Mesodermal cell (in vitro differentiated cells): ENCODE data around the gene LRRC3.
"Not testable (repeated sequence)": the region's sequence is repeated elsewhere in the genome, so short reads cannot be mapped to it uniquely, and the experiment has no call there.

Experiments used
- H3K27ac ChIP-seq: 2 replicates; pipeline ENCODE4 v1.7.0; 2013; ENCODE audit warnings: mild to moderate bottlenecking, low read depth, low read length, moderate library complexity; ENCODE audit not compliant: severe bottlenecking
- H3K36me3 ChIP-seq: 2 replicates; pipeline ENCODE4 v1.7.1; 2013; ENCODE audit warnings: mild to moderate bottlenecking, low read length, moderate library complexity; ENCODE audit not compliant: control insufficient read depth, insufficient read depth
- H3K4me1 ChIP-seq: one replicate; pipeline ENCODE4 v1.7.1; 2013; ENCODE audit warnings: mild to moderate bottlenecking, low read length; ENCODE audit not compliant: insufficient read depth, control insufficient read depth, poor library complexity, severe bottlenecking
- H3K4me3 ChIP-seq: 2 replicates; pipeline ENCODE4 v1.7.0; 2013; ENCODE audit warnings: low read length, control low read depth, mild to moderate bottlenecking; ENCODE audit not compliant: insufficient read depth, poor library complexity, severe bottlenecking; ENCODE audit errors: extremely low read depth
- H3K9me3 ChIP-seq: 2 replicates; pipeline ENCODE4 v1.7.1; 2013; ENCODE audit warnings: mild to moderate bottlenecking, low read length, moderate library complexity; ENCODE audit not compliant: control insufficient read depth
- WGBS, 2 experiments: methylation state at CpG; one replicate each; pipeline ENCODE4 v1.1.5; 2013; ENCODE audit warnings: missing lambda C conversion rate in 2 of 2; ENCODE audit not compliant: insufficient coverage in 2 of 2; 5-methylcytosine and 5-hydroxymethylcytosine counted together

LRRC3 gene

DNA sequence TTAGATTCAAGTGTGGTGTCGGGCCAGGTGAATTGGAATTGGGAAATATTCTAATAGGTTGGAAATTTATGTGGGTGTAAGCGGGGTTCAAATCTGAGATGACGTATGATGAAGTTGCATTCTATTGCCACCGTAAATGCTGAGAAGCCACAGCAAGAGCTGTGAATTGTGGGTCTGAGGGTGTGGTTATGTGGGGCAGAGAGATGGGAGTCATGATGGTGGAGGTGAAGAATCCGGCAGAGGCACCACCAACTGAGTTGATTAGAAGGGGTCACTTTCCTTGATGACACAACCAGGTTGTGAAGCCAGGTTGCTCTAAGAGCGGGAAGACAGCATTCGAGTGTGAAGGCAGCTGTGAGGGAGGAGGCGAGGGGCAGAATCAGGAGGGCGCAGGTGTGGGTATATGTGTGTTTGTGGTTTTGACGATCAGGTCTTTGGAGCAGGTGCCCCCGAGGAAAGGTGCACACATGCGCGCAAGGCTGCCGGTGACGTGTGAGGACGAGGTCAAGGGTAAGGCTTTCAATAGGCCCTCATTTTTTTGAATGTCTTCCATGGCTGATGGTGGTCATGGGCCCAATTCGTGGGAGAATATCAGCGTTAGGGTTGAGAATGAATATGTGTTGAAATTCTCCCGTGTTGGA, 18.7 kb downstream of the LRRC3 start:
- Histone ChIP-seq H3K4me3 (no peak overlapping the region), H3K4me1 (no peaks in the 10 kb centered on the region), H3K36me3 (no peaks in the 10 kb centered on the region), H3K9me3 (no peaks in the 10 kb centered on the region), H3K27ac (no peak overlapping the region)
- WGBS, 2 experiments = 92 to 94% methylated on average over 18 of the region's 19 CpGs

DNA sequence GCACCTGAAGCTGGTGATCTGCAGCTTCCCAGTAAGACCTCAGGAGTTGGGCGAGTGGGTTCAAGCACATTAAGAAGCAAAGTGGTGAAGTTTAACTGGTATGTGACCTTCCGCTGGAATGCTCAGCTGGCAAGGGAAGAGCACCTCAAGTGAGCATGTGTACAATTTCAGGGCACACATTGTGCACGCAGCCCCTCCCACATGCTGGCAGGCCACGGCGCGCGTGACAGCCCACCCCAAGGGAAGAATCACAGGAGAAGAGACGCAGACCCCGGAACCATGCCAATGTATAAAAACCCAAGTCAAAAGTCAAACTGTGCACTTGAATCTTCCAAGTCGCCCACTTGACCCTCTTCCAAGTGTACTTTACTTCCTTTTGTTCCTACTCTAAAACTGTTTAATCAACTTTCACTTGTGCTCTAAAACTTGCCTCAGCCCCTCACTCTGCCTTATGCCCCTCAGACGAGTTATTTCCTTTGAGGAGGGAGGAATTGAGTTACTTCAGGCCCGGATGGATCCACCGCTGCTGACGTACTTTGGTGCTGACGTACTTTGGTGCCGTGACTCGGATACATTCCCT, 20.0 kb downstream of the LRRC3 start:
- 90 to 93% methylated on average over 16 of the region's 17 CpGs for WGBS, 2 experiments
- no peaks in the 10 kb centered on the region for H3K36me3 ChIP-seq
- no peak overlapping the region for H3K27ac ChIP-seq
- no peaks in the 10 kb centered on the region for H3K4me1 ChIP-seq
- no peaks in the 10 kb centered on the region for H3K9me3 ChIP-seq
- no peak overlapping the region for H3K4me3 ChIP-seq

GRCh38 chr21:44477131-44477530, 21.8 kb downstream of the LRRC3 start:
- no peak overlapping the region for H3K4me3 ChIP-seq
- no peaks in the 10 kb centered on the region for H3K4me1 ChIP-seq
- H3K36me3 ChIP-seq = no peaks in the 10 kb centered on the region
- 80 to 84% methylated on average over 5 to 6 of the region's 8 CpGs for WGBS, 2 experiments
- H3K9me3 ChIP-seq = no peaks in the 10 kb centered on the region
- H3K27ac ChIP-seq = no peak overlapping the region

- WGBS, 2 experiments = 80 to 93% methylated on average over 6 to 7 of the region's 7 CpGs
- Histone ChIP-seq H3K4me3 (no peak overlapping the region), H3K4me1 (peaks cover 4% of the 10 kb centered on the region), H3K27ac (no peak overlapping the region), H3K9me3 (no peaks in the 10 kb centered on the region), H3K36me3 (no peaks in the 10 kb centered on the region)
Measured at GRCh38 chr21:44477712-44478111, 22.4 kb downstream of the LRRC3 start.

GRCh38 chr21:44478124-44478800, 23.0 kb downstream of the LRRC3 start:
- Histone ChIP-seq H3K4me1 (peaks cover 4% of the 10 kb centered on the region), H3K9me3 (no peaks in the 10 kb centered on the region), H3K4me3 (no peak overlapping the region), H3K36me3 (no peaks in the 10 kb centered on the region), H3K27ac (no peak overlapping the region)
- WGBS, 2 experiments = 88 to 94% methylated on average over 11 to 16 of the region's 16 CpGs

DNA sequence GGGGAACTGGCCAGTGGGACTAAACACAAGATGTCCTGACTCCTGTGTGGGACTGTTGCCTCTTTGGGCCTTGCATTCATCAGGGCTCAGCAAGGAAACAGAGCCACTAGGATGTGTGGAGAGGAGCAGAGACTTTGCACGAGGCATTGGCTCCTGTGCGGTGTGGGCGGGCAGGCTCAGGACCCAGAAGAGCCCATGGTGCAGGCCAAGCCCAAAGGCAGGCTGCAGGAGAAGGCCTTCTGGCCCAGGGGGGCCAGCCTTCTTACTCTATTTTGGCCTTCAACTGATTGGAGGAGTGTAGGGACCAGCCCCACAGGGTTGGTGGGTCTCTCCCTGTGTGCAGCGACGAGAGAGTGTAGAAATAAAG, 23.5 kb downstream of the LRRC3 start:
- 94 to 95% methylated on average over 3 to 5 of the region's 5 CpGs for WGBS, 2 experiments
- H3K4me3 ChIP-seq = no peak overlapping the region
- no peaks in the 10 kb centered on the region for H3K9me3 ChIP-seq
- H3K36me3 ChIP-seq = no peaks in the 10 kb centered on the region
- peaks cover 4% of the 10 kb centered on the region for H3K4me1 ChIP-seq
- no peak overlapping the region for H3K27ac ChIP-seq

DNA sequence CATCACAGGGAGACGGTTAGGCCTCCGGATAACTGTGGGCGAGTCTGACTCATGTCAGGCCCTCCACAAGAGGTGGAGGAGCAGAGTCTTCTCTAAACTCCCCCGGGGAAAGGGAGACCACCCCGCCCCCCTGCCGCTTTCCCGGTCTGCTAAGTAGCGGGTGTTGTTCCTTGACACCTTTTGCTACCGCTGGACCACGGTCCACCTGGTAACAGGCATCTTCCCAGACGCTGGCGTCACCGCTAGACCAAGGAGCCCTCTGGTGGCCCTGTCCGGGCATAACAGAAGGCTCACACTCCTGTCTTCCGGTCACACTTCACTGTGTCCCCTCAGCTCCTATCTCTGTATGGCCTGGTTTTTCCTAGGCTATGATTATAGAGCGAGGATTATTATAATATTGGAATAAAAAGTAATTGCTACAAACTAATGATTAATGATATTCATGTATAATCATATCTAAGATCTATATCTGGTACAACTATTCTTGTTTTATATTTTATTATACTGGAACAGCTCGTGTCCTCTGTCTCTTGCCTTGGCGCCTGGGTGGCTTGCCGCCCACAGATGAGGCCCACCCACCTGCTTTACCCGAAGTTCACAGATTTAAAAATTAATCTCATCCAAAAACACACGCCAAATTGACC, 24.4 kb downstream of the LRRC3 start:
- not testable (repeated sequence) for H3K4me1 ChIP-seq, H3K9me3 ChIP-seq, H3K36me3 ChIP-seq, H3K27ac ChIP-seq, H3K4me3 ChIP-seq
- 55 to 59% methylated on average over 13 of the region's 21 CpGs for WGBS, 2 experiments

- 81 to 95% methylated on average over 11 to 12 of the region's 16 CpGs for WGBS, 2 experiments
- Histone ChIP-seq H3K4me3 (no peak overlapping the region), H3K36me3 (no peaks in the 10 kb centered on the region), H3K27ac (no peak overlapping the region), H3K4me1 (peaks cover 4% of the 10 kb centered on the region), H3K9me3 (no peaks in the 10 kb centered on the region)
Measured at GRCh38 chr21:44480200-44481053, 25.1 kb downstream of the LRRC3 start.

DNA sequence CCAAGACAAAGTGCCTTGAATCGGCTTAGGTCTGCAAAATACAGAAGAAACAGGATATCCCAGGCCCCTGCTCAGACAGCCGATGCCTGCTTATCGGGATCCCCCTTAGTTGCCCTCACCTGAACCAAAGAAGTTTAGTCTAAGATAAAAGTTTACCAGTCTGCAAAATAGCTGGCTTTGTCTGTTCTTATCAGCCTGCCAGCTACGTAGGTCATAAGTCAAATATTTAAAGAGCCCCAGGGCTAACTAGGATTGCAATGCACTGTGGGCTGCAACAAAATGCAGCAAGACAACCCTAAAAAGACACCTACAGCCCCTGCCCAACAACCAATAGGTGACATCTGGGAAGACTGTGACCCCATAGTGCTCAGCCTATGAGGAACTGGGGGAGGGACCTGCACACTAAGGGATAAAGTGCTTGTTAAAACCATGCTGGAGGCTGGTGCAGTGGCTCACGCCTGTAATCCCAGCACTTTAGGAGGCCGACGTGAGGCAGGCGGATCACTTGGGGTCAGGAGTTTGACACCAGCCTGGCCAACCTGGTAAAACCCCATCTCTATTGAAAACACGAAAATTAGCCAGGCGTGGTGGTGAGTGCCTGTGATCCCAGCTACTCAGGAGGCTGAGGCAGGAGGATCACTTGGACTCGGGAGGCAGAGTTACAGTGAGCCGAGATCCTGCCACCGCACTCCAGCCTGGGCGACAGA, 27.4 kb downstream of the LRRC3 start:
- no peaks in the 10 kb centered on the region for H3K36me3 ChIP-seq
- no peak overlapping the region for H3K27ac ChIP-seq
- H3K4me3 ChIP-seq = no peak overlapping the region
- H3K4me1 ChIP-seq = peaks cover 4% of the 10 kb centered on the region
- 80 to 90% methylated on average over 11 to 13 of the region's 14 CpGs for WGBS, 2 experiments
- H3K9me3 ChIP-seq = no peaks in the 10 kb centered on the region
